NCI-H2196 (cell line): ENCODE data around the gene DCUN1D2.

Source experiments
- DNase-seq: peaks from one replicate; lab custom pipeline; 2025; ENCODE audit not compliant: unreplicated experiment; lab: John Stamatoyannopoulos, UW

DCUN1D2 gene

DNA sequence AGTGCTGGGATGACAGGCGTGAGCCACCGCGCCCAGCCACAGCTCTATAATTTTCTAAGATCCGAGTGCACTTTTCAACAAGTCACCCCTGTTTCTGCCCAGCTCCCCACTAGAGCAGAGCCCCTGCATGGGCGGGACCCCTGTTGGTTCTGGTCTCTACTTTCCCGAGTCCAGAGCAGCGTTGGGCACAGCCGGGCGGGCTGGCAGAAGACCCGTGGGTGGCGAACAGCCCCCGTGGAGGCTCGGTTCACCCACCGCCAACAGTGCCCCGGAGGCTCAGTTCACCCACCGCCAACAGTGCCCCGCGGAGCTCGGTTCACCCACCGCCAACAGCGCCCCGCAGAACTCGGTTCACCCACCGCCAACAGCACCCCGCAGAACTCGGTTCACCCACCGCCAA is 78.1 kb downstream of the DCUN1D2 start:
- DNase-seq, result no peak

DNA sequence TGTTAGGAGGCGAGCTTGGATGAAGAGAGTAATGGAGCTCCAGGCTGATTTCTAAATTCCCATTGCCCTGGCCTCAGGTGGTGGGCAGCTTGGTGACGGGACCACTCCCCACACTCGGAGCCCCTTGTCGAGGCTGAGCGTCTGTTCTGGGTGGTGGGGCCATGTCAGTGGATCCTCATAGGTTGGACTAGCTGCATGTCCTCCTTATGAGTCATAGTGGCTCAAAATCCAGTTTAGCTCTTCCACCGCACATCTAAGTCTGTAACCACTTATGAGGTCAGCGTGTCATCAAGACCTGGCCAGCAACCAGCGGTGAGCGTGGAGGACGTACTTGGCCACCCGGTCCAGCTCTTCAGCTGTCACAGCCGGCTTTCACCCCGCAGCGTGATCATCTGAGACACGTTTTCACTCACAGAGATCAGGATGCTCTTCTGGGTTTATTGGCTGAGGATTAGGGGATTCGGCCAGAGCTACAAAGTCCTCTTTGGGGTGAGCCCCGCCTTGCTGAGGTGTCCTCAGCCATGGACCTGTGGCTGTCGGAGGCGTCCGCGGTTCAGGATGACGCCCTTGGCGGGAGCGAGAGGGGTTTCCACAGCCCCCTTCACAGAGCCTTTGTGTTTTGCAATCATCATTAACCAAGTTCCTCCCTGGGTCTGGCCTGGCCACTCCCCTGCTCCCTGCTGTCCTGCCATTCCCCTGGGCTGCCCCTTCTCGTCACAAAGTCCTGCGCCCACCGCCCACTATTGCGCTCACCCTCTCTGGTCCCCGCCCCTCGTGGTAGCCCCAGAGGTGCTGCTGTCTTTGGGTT is 79.1 kb downstream of the DCUN1D2 start:
- DNase-seq, result no peak

DNA sequence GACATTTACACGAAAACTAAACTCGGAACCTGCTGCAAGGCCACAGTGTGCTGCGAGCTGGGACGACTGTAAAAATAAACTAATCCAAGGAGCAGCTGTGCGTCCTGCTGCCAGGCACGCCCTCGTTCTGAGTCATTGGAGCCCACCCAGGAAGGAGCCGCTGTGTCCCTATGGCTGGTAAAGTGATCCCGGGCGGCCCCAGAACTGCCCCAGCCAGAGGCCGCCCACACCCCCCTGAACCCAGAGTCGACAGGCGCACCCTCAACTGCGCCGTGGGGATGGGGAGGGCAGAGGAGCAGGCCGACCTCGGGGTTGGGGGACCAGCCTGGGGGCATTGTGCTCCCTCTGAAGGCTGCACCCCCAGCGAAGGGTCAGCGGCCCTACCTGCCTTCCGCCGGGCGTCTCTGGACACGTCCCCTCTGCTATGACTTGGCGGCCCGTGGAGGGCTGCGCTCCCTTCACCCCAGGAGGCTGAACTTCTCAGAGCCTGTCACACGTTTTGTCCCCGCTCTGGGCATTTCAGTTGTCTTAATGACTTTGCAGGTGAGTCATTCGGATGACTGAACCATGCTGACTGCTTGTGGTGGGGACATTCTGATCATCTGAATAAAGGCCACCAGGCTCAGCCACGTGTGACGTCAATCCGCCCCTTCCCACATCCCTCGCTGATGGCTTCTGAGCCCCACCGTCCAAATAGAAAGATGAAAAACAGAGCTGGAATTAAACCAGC is 79.9 kb downstream of the DCUN1D2 start:
- DNase-seq, result no peak

DNA sequence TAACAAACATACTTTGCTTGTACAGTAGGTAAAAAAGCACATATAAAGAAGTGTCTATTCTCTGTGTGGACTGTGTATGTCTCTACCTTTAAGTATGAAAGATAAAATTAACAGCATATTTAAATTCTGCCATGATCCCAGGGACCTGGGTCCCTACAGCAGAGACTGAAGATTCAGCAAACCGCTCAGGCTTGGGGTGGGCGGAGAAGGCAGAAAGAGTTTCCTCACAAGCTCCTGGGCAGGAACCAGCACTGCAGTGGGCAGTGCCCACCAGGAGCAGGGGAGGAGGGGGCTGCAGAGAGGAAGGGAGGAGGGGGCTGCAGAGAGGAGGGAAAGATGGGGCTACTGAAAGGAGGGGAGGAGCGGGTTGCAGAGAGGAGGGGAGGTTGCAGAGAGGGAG is 81.9 kb downstream of the DCUN1D2 start:
- no peak for DNase-seq

DNA sequence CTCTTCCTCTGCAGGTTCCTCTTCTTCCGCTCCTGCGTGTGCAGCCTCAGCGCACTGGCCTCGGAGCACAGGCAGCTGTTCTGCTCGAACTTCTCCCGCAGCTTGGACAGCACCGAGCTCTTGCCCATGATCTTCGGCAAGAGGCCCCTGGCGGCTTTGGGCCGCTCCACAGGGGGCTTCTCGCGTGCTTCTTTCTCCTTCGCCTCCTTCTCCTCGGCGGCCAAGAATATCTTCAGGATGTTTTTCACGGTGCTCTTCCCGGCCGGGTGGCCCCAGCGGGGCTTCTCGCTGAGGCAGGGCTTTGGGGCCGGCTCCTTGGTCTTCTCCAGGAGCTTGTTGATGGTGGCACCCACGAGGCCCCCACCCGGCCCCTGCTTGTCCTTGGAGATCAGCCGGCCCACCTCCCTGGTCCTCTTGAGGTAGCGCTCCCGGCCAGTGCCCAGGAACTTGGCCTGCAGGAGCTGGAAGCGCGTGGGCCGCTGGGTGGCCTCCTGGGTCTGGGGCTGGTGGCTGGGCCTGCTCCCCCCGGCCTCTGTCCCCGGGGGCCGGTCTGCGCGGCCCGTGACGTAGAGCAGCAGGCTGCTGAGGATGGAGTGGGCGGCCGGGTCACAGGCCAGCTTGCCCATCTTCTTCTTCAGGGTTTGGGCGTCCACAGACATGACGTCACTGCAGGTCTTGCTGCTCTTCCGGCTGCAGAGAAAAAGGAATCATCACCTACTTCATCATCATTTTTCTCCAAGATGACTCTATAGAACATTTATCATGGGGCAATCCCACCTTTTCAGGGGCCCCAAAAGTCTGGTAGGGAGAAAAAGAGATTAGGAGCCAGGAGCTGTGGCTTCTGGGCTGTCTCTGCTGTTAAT is 82.7 kb downstream of the DCUN1D2 start:
- no peak for DNase-seq

DNA sequence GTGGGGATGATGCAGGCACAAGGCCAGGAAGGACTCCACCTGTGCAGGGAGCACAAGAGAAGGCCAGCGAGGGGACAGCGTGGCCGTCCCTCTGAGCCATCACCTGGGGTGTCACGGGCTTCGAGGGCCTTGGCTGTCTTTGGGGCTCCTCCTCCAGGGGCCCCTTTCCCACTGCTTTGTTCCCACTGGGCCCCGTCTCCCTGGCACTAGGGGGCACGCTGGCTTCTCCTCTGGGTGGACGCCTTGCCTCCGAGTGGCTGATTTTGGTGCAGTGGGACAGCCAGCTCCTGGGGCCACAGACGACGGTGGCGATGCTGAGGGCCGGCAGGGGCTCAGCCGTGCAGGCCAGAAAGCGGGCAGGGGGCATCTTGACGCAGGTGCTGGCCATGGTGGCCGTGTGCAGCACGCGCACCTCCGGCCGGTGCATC is 83.4 kb downstream of the DCUN1D2 start:
- no peak for DNase-seq

DNA sequence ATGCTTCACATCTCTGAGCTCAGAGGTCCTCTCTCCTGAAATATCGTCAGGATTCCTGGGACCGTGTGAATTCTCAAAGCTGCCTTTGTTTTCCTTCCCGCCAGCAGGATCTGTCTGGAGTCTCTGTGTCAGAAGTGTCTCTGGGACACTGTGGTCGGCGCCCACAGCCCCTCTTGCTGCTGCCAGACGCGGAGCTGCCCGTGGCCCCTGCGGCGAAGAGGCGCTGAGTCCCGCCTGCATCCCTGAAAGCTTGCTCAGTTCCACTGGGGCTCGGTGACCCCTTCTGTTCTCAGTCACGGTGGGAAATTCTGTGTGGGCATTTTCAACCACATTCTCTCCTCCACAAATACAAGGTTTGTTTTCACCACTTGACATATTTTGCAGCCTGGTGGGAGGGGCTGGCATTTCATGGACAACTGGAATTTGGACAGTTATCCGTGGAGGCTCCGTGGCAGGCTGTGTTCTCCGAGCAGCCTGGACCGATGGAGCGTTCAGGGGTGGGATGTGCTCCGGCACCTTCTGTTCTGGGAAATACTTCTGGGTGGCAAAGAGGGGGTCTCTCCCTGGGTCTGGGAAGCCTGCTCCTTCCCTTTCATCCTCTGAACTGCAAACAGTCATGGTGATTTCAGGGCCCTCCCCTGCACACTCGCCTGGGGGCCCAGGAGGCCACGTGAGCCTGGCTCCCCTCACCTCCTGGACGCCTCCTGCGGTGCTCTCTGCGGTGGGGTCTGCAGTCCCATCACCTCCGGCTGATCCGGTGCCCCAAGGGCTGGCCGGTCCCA is 84.0 kb downstream of the DCUN1D2 start:
- DNase-seq, result no peak
